Liver (tissue), 9 donors: ENCODE results near the gene SDC1. TPM values are rescaled to one million over a fixed set of nuclear protein-coding genes. Genes with fewer than 3 reads are reported as not detected.

Experiments used
- DNase-seq: peaks from one replicate; pipeline ENCODE4 v3.0.0-alpha.2; 2017; ENCODE audit warnings: low spot score
- H3K27ac ChIP-seq, 2 donors: one replicate each; pipeline ENCODE4 v1.7.0; 2013; ENCODE audit warnings: inconsistent platforms in 2 of 2, low read length in 2 of 2, control low read depth in 1 of 2, low read depth in 1 of 2, mild to moderate bottlenecking in 1 of 2
- H3K27me3 ChIP-seq, 4 donors: one replicate each; pipeline versions ENCODE4 v1.6.1 to v1.7.0; 2013; ENCODE audit warnings: low read length in 3 of 4, inconsistent platforms in 1 of 4, mild to moderate bottlenecking in 1 of 4, moderate library complexity in 1 of 4; ENCODE audit not compliant: control insufficient read depth in 4 of 4, insufficient read depth in 4 of 4
- H3K36me3 ChIP-seq, 4 donors: one replicate each; pipeline versions ENCODE4 v1.6.1 to v1.7.0; 2013; ENCODE audit warnings: low read length in 3 of 4, mild to moderate bottlenecking in 3 of 4, low read depth in 1 of 4, moderate library complexity in 1 of 4; ENCODE audit not compliant: control insufficient read depth in 4 of 4, insufficient read depth in 3 of 4
- H3K4me1 ChIP-seq, 4 donors: one replicate each; pipeline versions ENCODE4 v1.6.1 to v1.7.0; 2013; ENCODE audit warnings: low read length in 3 of 4, mild to moderate bottlenecking in 3 of 4, moderate library complexity in 1 of 4; ENCODE audit not compliant: control insufficient read depth in 4 of 4, insufficient read depth in 4 of 4
- H3K4me3 ChIP-seq, 3 donors: one replicate each; pipeline versions ENCODE4 v1.6.1 to v1.7.0; 2013; ENCODE audit warnings: low read length in 3 of 3, control low read depth in 1 of 3, low read depth in 1 of 3, mild to moderate bottlenecking in 1 of 3
- H3K9ac ChIP-seq, 2 donors: one replicate each; pipeline ENCODE4 v1.7.0; 2013; ENCODE audit warnings: low read length in 2 of 2, mild to moderate bottlenecking in 2 of 2, moderate library complexity in 2 of 2, control low read depth in 1 of 2, low read depth in 1 of 2
- H3K9me3 ChIP-seq, 4 donors: one replicate each; pipeline versions ENCODE4 v1.6.1 to v1.7.0; 2013; ENCODE audit warnings: low read length in 3 of 4; ENCODE audit not compliant: control insufficient read depth in 4 of 4
- ATF3 ChIP-seq: IDR thresholded peaks from 2 replicates; pipeline ENCODE4 v1.6.1; 2016; ENCODE audit warnings: antibody characterized with exemption
- CTCF ChIP-seq: fragments of 150-350 bp; IDR thresholded peaks from 2 replicates; pipeline ENCODE4 v1.5.1; 2017; ENCODE audit warnings: improper control_type of control experiment, low read depth, low read length; ENCODE audit not compliant: missing input control
- EGR1 ChIP-seq, 2 donors: IDR thresholded peaks; 2 replicates each; pipeline ENCODE4 v1.6.1; 2016 to 2018; ENCODE audit warnings: antibody characterized with exemption in 2 of 2, low read depth in 2 of 2
- FOXA1 ChIP-seq: IDR thresholded peaks from 2 replicates; pipeline ENCODE4 v1.6.1; 2016; ENCODE audit warnings: antibody characterized with exemption
- FOXA2 ChIP-seq: IDR thresholded peaks from 2 replicates; pipeline ENCODE4 v1.6.1; 2016; ENCODE audit warnings: antibody characterized with exemption
- GABPA ChIP-seq, 2 donors: IDR thresholded peaks in 1 of 2; conservative IDR thresholded peaks in 1 of 2; 2 replicates each; pipeline ENCODE4 v1.6.1; 2016; ENCODE audit warnings: antibody characterized with exemption in 2 of 2, mild to moderate bottlenecking in 1 of 2, moderate library complexity in 1 of 2
- HNF4A ChIP-seq, 2 donors: conservative IDR thresholded peaks; 2 replicates each; pipeline ENCODE4 v1.6.1; 2016; ENCODE audit warnings: antibody characterized with exemption in 2 of 2, mild to moderate bottlenecking in 2 of 2
- HNF4G ChIP-seq: IDR thresholded peaks from 2 replicates; pipeline ENCODE4 v1.6.1; 2016; ENCODE audit warnings: antibody characterized with exemption
- NR2F2 ChIP-seq: IDR thresholded peaks from 2 replicates; pipeline ENCODE4 v1.6.1; 2016; ENCODE audit warnings: antibody characterized with exemption
- RAD21 ChIP-seq, 2 donors: IDR thresholded peaks; 2 replicates each; pipeline ENCODE4 v1.6.1; 2016; ENCODE audit warnings: antibody characterized with exemption in 2 of 2, mild to moderate bottlenecking in 2 of 2
- RXRA ChIP-seq, 2 donors: IDR thresholded peaks; 2 replicates each; pipeline ENCODE4 v1.6.1; 2017 to 2018; ENCODE audit warnings: antibody characterized with exemption in 2 of 2, mild to moderate bottlenecking in 1 of 2
- SP1 ChIP-seq: IDR thresholded peaks from 2 replicates; pipeline ENCODE4 v1.6.1; 2018; ENCODE audit warnings: antibody characterized with exemption, mild to moderate bottlenecking
- TAF1 ChIP-seq: conservative IDR thresholded peaks from 2 replicates; pipeline ENCODE4 v1.6.1; 2016; ENCODE audit warnings: antibody characterized with exemption, mild to moderate bottlenecking
- YY1 ChIP-seq: IDR thresholded peaks from 2 replicates; pipeline ENCODE4 v1.6.1; 2016; ENCODE audit warnings: antibody characterized with exemption, mild to moderate bottlenecking
- ZBTB33 ChIP-seq: IDR thresholded peaks from 2 replicates; pipeline ENCODE4 v1.6.1; 2016; ENCODE audit warnings: antibody characterized with exemption
- WGBS: extraction: QIAGEN DNeasy Blood & Tissue Kit; methylation state at CpG from one replicate; pipeline ENCODE4 v1.1.7; 2013; 5-methylcytosine and 5-hydroxymethylcytosine counted together
- polyA plus RNA-seq, 2 donors: library from polyadenylated mRNA; stranded (reverse) in 1 of 2; unstranded in 1 of 2; fragments of 200-250 nt in 1 of 2; fragments of >200 nt in 1 of 2; fragmentation: Nextera tagmentation in 1 of 2; extraction: Ambion mirVana in 1 of 2; gene quantifications; one replicate each; pipeline versions ENCODE4 v1.2.1 to v1.2.3, GENCODE V29; 2013 to 2015
- total RNA-seq, 2 donors: library from RNA; depleted of rRNA; stranded (reverse); fragments of >200 nt; gene quantifications; one replicate each; pipeline ENCODE4 v1.2.3, GENCODE V29; 2014
- TF ChIP-seq, protein P1 (sequence below): IDR thresholded peaks from 2 replicates; pipeline ENCODE4 v1.6.1; 2016; ENCODE audit warnings: antibody characterized with exemption
- TF ChIP-seq, protein P2 (sequence below): IDR thresholded peaks from 2 replicates; pipeline ENCODE4 v1.6.1; 2016; ENCODE audit warnings: antibody characterized with exemption, mild to moderate bottlenecking
- donor health status: healthy.
- donor health status: healthy.
- donor health status: healthy.
- donor health status: healthy.
- donor health status: healthy.

The SDC1 gene
- total and polyA plus RNA-seq, 4 donors: 99.6 to 363 (median 196) TPM

DNA sequence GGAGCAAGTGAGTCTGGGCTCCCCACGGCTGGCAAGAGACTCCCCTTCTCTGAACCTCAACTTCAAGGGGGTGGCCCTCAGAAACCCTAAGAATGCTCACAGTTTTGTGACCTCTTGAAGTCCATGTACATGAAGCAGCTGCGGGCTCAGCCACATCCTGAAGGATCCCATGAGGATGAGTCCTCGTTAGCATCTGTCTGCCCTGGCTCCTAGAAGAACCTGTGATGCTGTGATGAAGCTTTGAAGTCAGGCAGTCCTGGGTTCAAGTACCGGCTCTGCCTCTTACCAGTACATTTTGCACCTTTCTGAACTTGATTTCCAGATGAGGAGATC is 38.1 kb downstream of the SDC1 start:
- Histone ChIP-seq H3K9me3 (no peaks in the 10 kb centered on the region), H3K27ac (peak overlapping the region; percentile 69 to 84), H3K9ac (no peak overlapping the region), H3K36me3 (no peaks in the 10 kb centered on the region), H3K4me3 (no peak overlapping the region), H3K27me3 (no peaks in the 10 kb centered on the region), H3K4me1 (peaks cover 33 to 82% (median 73%) of the 10 kb centered on the region in 4 donors)
- 86% methylated on average over 4 of the region's 4 CpGs for WGBS
- no peak for TF ChIP-seq GABPA (IDR thresholded peaks at IDR 0.05 in 1 of 2, conservative IDR thresholded peaks at IDR 0.05 in 1 of 2)
- TF ChIP-seq, protein P1, sequence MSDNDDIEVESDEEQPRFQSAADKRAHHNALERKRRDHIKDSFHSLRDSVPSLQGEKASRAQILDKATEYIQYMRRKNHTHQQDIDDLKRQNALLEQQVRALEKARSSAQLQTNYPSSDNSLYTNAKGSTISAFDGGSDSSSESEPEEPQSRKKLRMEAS: no peak
- no peak for TF ChIP-seq CTCF
- no peak for TF ChIP-seq EGR1 (IDR thresholded peaks at IDR 0.05; ENCODE audit: low read depth in 2 of 2)
- no peak for TF ChIP-seq YY1
- no peak for TF ChIP-seq FOXA1
- no peak for TF ChIP-seq SP1
- TF ChIP-seq ZBTB33: no peak
- no peak for TF ChIP-seq ATF3
- TF ChIP-seq HNF4G: no peak
- no peak for TF ChIP-seq FOXA2
- TF ChIP-seq, protein P2, sequence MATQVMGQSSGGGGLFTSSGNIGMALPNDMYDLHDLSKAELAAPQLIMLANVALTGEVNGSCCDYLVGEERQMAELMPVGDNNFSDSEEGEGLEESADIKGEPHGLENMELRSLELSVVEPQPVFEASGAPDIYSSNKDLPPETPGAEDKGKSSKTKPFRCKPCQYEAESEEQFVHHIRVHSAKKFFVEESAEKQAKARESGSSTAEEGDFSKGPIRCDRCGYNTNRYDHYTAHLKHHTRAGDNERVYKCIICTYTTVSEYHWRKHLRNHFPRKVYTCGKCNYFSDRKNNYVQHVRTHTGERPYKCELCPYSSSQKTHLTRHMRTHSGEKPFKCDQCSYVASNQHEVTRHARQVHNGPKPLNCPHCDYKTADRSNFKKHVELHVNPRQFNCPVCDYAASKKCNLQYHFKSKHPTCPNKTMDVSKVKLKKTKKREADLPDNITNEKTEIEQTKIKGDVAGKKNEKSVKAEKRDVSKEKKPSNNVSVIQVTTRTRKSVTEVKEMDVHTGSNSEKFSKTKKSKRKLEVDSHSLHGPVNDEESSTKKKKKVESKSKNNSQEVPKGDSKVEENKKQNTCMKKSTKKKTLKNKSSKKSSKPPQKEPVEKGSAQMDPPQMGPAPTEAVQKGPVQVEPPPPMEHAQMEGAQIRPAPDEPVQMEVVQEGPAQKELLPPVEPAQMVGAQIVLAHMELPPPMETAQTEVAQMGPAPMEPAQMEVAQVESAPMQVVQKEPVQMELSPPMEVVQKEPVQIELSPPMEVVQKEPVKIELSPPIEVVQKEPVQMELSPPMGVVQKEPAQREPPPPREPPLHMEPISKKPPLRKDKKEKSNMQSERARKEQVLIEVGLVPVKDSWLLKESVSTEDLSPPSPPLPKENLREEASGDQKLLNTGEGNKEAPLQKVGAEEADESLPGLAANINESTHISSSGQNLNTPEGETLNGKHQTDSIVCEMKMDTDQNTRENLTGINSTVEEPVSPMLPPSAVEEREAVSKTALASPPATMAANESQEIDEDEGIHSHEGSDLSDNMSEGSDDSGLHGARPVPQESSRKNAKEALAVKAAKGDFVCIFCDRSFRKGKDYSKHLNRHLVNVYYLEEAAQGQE: no peak
- DNase-seq: no peak

GRCh38 chr2:20186078-20186854 is 38.7 kb downstream of the SDC1 start:
- no peaks in the 10 kb centered on the region for H3K9me3 ChIP-seq
- WGBS: 58% methylated on average over 13 of the region's 13 CpGs
- TF ChIP-seq RAD21 (IDR thresholded peaks at IDR 0.05) (peak in 1 of 2 donors; percentile 14), EGR1 (IDR thresholded peaks at IDR 0.05; ENCODE audit: low read depth in 2 of 2) (no peak), HNF4A (conservative IDR thresholded peaks at IDR 0.05) (peak in 1 of 2 donors; percentile 20), NR2F2 (no peak), YY1 (peak; percentile 49), TAF1 (no peak), RXRA (IDR thresholded peaks at IDR 0.05) (peak in 1 of 2 donors; percentile 36)
- TF ChIP-seq, protein P1: no peak
- H3K27me3 ChIP-seq: no peaks in the 10 kb centered on the region
- no peak for DNase-seq
- H3K27ac ChIP-seq: peak overlapping the region; percentile 69 to 84
- no peaks in the 10 kb centered on the region for H3K36me3 ChIP-seq
- H3K4me3 ChIP-seq: peak overlapping the region in 1 of 3 donors; percentile 22
- H3K9ac ChIP-seq: no peak overlapping the region
- peaks cover 35 to 82% (median 71%) of the 10 kb centered on the region in 4 donors for H3K4me1 ChIP-seq
